Esophagus squamous epithelium (tissue), 5 donors: ENCODE data around the gene UCHL1. TPM values are rescaled to one million over a fixed set of nuclear protein-coding genes. Genes with fewer than 3 reads are reported as not detected.

Source experiments
- DNase-seq: peaks from one replicate; lab custom pipeline; 2025; lab: John Stamatoyannopoulos, UW
- H3K27ac ChIP-seq, 4 donors: fragments of 200-600 bp; sonication (generic); one replicate each; pipeline ENCODE4 v1.5.1; 2016 to 2019; ENCODE audit warnings: mild to moderate bottlenecking in 1 of 4
- H3K27me3 ChIP-seq, 4 donors: fragments of 200-600 bp; sonication (generic); 1 replicate in 3 of 4; 2 replicates in 1 of 4; pipeline versions ENCODE4 v1.5.1 to v1.6.0; 2017 to 2021; ENCODE audit warnings: antibody characterized with exemption in 1 of 4
- H3K36me3 ChIP-seq, 3 donors: fragments of 200-600 bp; sonication (generic); one replicate each; pipeline ENCODE4 v1.5.1; 2016 to 2019
- H3K4me1 ChIP-seq, 3 donors: fragments of 200-600 bp; sonication (generic); one replicate each; pipeline ENCODE4 v1.5.1; 2017 to 2019
- H3K4me3 ChIP-seq, 4 donors: fragments of 200-600 bp; sonication (generic); 1 replicate in 3 of 4; 2 replicates in 1 of 4; pipeline ENCODE4 v1.5.1; 2016 to 2019; ENCODE audit warnings: mild to moderate bottlenecking in 2 of 4, moderate library complexity in 1 of 4
- H3K9me3 ChIP-seq, 3 donors: fragments of 200-600 bp; sonication (generic); one replicate each; pipeline ENCODE4 v1.5.1; 2016 to 2019
- CTCF ChIP-seq, 6 experiments: fragments of 450-650 bp in 4 of 6; fragments of 200-600 bp in 2 of 6; sonication (generic) in 2 of 6; IDR thresholded peaks; one replicate each; pipeline ENCODE4 v1.5.1; 2016 to 2019; ENCODE audit warnings: antibody characterized with exemption in 6 of 6, mild to moderate bottlenecking in 4 of 6, moderate library complexity in 4 of 6
- POLR2A ChIP-seq, 4 donors: fragments of 450-650 bp; IDR thresholded peaks; one replicate each; pipeline ENCODE4 v1.6.1; 2017; ENCODE audit warnings: antibody characterized with exemption in 4 of 4, mild to moderate bottlenecking in 4 of 4, moderate library complexity in 3 of 4
- WGBS, 2 donors: methylation state at CpG; one replicate each; pipeline ENCODE4 v1.1.5; 2018; 5-methylcytosine and 5-hydroxymethylcytosine counted together
- intact Hi-C: fragments of 100-400 bp; cut with DNase I; formaldehyde crosslinking; loops from one replicate; pipeline ENCODE4 v1.15.0; 2022
- total RNA-seq, 4 donors: library from RNA; depleted of rRNA; stranded (reverse); fragments of >200 nt; gene quantifications; one replicate each; pipeline ENCODE4 v1.1.0, GENCODE V29; 2016
- donor health status: DM: yes; HTN: yes; CAD: no.

The UCHL1 gene
- total RNA-seq, 4 donors from 2014 or later, result 3.9 to 9.6 (median 9.0) TPM

GRCh38 chr4:41280010-41280409 lies 23.3 kb downstream of the UCHL1 start:
- intact Hi-C loops, result loop anchor here (10.0 kb wide), 1 partner anchor 605 kb away; no protein-coding TSS in a partner anchor
- 78 to 80% methylated on average over 8 of the region's 8 CpGs for WGBS, 2 donors
- Histone ChIP-seq H3K4me3 (no peak overlapping the region), H3K36me3 (no peaks in the 10 kb centered on the region), H3K27me3 (peaks cover 0 to 10% (median 0%) of the 10 kb centered on the region in 4 donors), H3K27ac (no peak overlapping the region), H3K9me3 (no peaks in the 10 kb centered on the region), H3K4me1 (peaks cover 0 to 6% (median 0%) of the 10 kb centered on the region in 3 donors)
- no peak for DNase-seq
- no peak for TF ChIP-seq POLR2A (IDR thresholded peaks at IDR 0.05)
- no peak for TF ChIP-seq CTCF (IDR thresholded peaks at IDR 0.05)

GRCh38 chr4:41281038-41281634 lies 24.4 kb downstream of the UCHL1 start:
- no peak for DNase-seq
- Histone ChIP-seq H3K9me3 (no peaks in the 10 kb centered on the region), H3K27me3 (peaks cover 0 to 10% (median 0%) of the 10 kb centered on the region in 4 donors), H3K36me3 (no peaks in the 10 kb centered on the region), H3K4me3 (no peak overlapping the region), H3K4me1 (peaks cover 0 to 6% (median 0%) of the 10 kb centered on the region in 3 donors), H3K27ac (no peak overlapping the region)
- TF ChIP-seq POLR2A (IDR thresholded peaks at IDR 0.05), result no peak
- peak; percentile 73 to 92 (median 86) for TF ChIP-seq CTCF (IDR thresholded peaks at IDR 0.05)
- intact Hi-C loops, result loop anchor here (10.0 kb wide), 1 partner anchor 604 kb away; no protein-coding TSS in a partner anchor
- WGBS, 2 donors, result 14% methylated on average over 7 of the region's 7 CpGs

GRCh38 chr4:41282366-41282765 lies 25.6 kb downstream of the UCHL1 start:
- Histone ChIP-seq H3K4me1 (peaks cover 0 to 6% (median 0%) of the 10 kb centered on the region in 3 donors), H3K27ac (no peak overlapping the region), H3K36me3 (no peaks in the 10 kb centered on the region), H3K4me3 (no peak overlapping the region), H3K27me3 (peaks cover 0 to 10% (median 0%) of the 10 kb centered on the region in 4 donors), H3K9me3 (no peaks in the 10 kb centered on the region)
- no peak for TF ChIP-seq POLR2A (IDR thresholded peaks at IDR 0.05)
- no peak for TF ChIP-seq CTCF (IDR thresholded peaks at IDR 0.05)
- intact Hi-C loops, result loop anchor here (10.0 kb wide), 1 partner anchor 602 kb away; no protein-coding TSS in a partner anchor
- no peak for DNase-seq
- WGBS, 2 donors, result 47 to 56% methylated on average over 1 of the region's 1 CpG

- Histone ChIP-seq H3K4me3 (no peak overlapping the region), H3K27ac (no peak overlapping the region), H3K9me3 (no peaks in the 10 kb centered on the region), H3K27me3 (no peaks in the 10 kb centered on the region), H3K36me3 (no peaks in the 10 kb centered on the region), H3K4me1 (peaks cover 0 to 6% (median 0%) of the 10 kb centered on the region in 3 donors)
- intact Hi-C loops, result loop anchor here (10.0 kb wide), 1 partner anchor 599 kb away; no protein-coding TSS in a partner anchor
- 83 to 88% methylated on average over 6 of the region's 6 CpGs for WGBS, 2 donors
- TF ChIP-seq CTCF (IDR thresholded peaks at IDR 0.05), result no peak
- TF ChIP-seq POLR2A (IDR thresholded peaks at IDR 0.05), result no peak
- DNase-seq, result no peak
Measured at GRCh38 chr4:41285202-41285863, 28.6 kb downstream of the UCHL1 start.

- no peak for TF ChIP-seq POLR2A (IDR thresholded peaks at IDR 0.05)
- no peak for TF ChIP-seq CTCF (IDR thresholded peaks at IDR 0.05)
- H3K4me1 ChIP-seq, result peaks cover 0 to 6% (median 0%) of the 10 kb centered on the region in 3 donors
- no peaks in the 10 kb centered on the region for H3K9me3 ChIP-seq
- no peaks in the 10 kb centered on the region for H3K36me3 ChIP-seq
- no peak overlapping the region for H3K27ac ChIP-seq
- DNase-seq, result no peak
- WGBS, 2 donors, result 73 to 92% methylated on average over 3 of the region's 3 CpGs
- intact Hi-C loops, result loop anchor here (10.0 kb wide), 1 partner anchor 599 kb away; no protein-coding TSS in a partner anchor
- no peaks in the 10 kb centered on the region for H3K27me3 ChIP-seq
- H3K4me3 ChIP-seq, result no peak overlapping the region
Measured at GRCh38 chr4:41285864-41286235, 29.1 kb downstream of the UCHL1 start.
